Ovary (tissue), 9 donors: ENCODE data around the gene IL17RE. TPM values are rescaled to one million over a fixed set of nuclear protein-coding genes. Genes with fewer than 3 reads are reported as not detected.

Source experiments
- DNase-seq, 5 donors: peaks; one replicate each; pipeline ENCODE4 v3.0.0-alpha.2; 2019 to 2020
- H3K27ac ChIP-seq, 2 donors: fragments of 200-600 bp; one replicate each; pipeline versions ENCODE4 v1.5.1 to v1.8.0; 2019 to 2022
- H3K27me3 ChIP-seq: fragments of 200-600 bp; one replicate; pipeline ENCODE4 v1.8.0; 2022
- H3K36me3 ChIP-seq: fragments of 200-600 bp; sonication (generic); one replicate; pipeline ENCODE4 v1.5.1; 2019
- H3K4me1 ChIP-seq: one replicate; pipeline ENCODE4 v1.8.1; 2013; ENCODE audit warnings: mild to moderate bottlenecking, moderate library complexity; ENCODE audit not compliant: insufficient read depth
- H3K4me3 ChIP-seq: fragments of 200-600 bp; sonication (generic); one replicate; pipeline ENCODE4 v1.5.1; 2017
- H3K9me3 ChIP-seq, 2 donors: fragments of 200-600 bp in 1 of 2; sonication (generic) in 1 of 2; one replicate each; pipeline versions ENCODE4 v1.5.1 to v1.8.1; 2013 to 2019; ENCODE audit warnings: mild to moderate bottlenecking in 1 of 2, moderate library complexity in 1 of 2
- CTCF ChIP-seq, 3 donors: fragments of 450-650 bp in 2 of 3; fragments of 200-600 bp in 1 of 3; IDR thresholded peaks; one replicate each; pipeline versions ENCODE4 v1.5.1 to v1.8.0; 2016 to 2022; ENCODE audit warnings: antibody characterized with exemption in 3 of 3, mild to moderate bottlenecking in 1 of 3
- EP300 ChIP-seq: sonication (generic); formaldehyde crosslinking; IDR thresholded peaks from one replicate; pipeline ENCODE4 v1.6.1; 2017; ENCODE audit warnings: antibody characterized with exemption
- POLR2A ChIP-seq: fragments of 450-650 bp; IDR thresholded peaks from one replicate; pipeline ENCODE4 v1.6.1; 2017; ENCODE audit warnings: antibody characterized with exemption, mild to moderate bottlenecking, moderate library complexity
- WGBS, 3 donors: extraction: QIAGEN DNeasy Blood & Tissue Kit in 1 of 3; methylation state at CpG; one replicate each; pipeline versions ENCODE4 v1.1.5 to v1.1.7; 2013 to 2017; 5-methylcytosine and 5-hydroxymethylcytosine counted together
- intact Hi-C, 4 donors: fragments of 100-400 bp; cut with DNase I; formaldehyde crosslinking; loops; one replicate each; pipeline versions ENCODE4 v1.11.0 to v1.15.1; 2022 to 2023
- polyA plus RNA-seq, 2 donors: library from polyadenylated mRNA; stranded (reverse); fragments of 200-250 nt in 1 of 2; fragments of 350-450 nt in 1 of 2; fragmentation: Illumina TruSeq in 1 of 2; extraction: RNeasy Lipid Tissue Mini Kit (QIAGEN cat#74804) in 1 of 2; gene quantifications; one replicate each; pipeline ENCODE4 v1.2.3, GENCODE V29; 2013 to 2014
- total RNA-seq, 7 donors: library from RNA; depleted of rRNA in 2 of 7; stranded (reverse); fragments of >200 nt in 2 of 7; fragmentation: NEBNext Ultra II Directional in 3 of 7; extraction: Animal tissue kit (Norgen Biotek cat#: 25700) in 3 of 7; gene quantifications; one replicate each; pipeline versions ENCODE4 v1.1.0 to v1.2.4, GENCODE V29; 2016 to 2023
- donor health status: DM: no; HTN: no; CAD: no; lungs with moderate emphysema.
- donor health status: DM: no; HTN: no; CAD: no.
- donor health status: Bipolar disorder and iron deficiency.
- donor health status: DM: yes; HTN: yes; CAD: no.
- donor health status: DM: no; HTN: no; CAD: no.
- donor health status: DM: yes; HTN: yes; CAD: no.

The IL17RE gene
- total and polyA plus RNA-seq, 9 donors = 0.48 to 3.6 (median 1.3) TPM

GRCh38 chr3:9944271-9944670 lies 41.6 kb downstream of the IL17RE start:
- WGBS, 3 donors = 71 to 87% (median 81%) methylated on average over 11 of the region's 11 CpGs
- H3K27ac ChIP-seq = no peak overlapping the region
- no peaks in the 10 kb centered on the region for H3K9me3 ChIP-seq
- no peaks in the 10 kb centered on the region for H3K27me3 ChIP-seq
- no peak for DNase-seq
- peaks cover 5% of the 10 kb centered on the region for H3K4me1 ChIP-seq
- no peaks in the 10 kb centered on the region for H3K36me3 ChIP-seq
- intact Hi-C loops = loop anchor here in 2 of 4 donors (10.0 kb wide), 2 partner anchors 71 to 99 kb away; partner anchors contain the start of gene RPUSD3 (in 1 of the 2)
- TF ChIP-seq CTCF (IDR thresholded peaks at IDR 0.05) = no peak
- TF ChIP-seq POLR2A = no peak
- TF ChIP-seq EP300 = no peak
- no peak overlapping the region for H3K4me3 ChIP-seq

GRCh38 chr3:9945358-9945757 lies 42.7 kb downstream of the IL17RE start:
- Histone ChIP-seq H3K27me3 (no peaks in the 10 kb centered on the region), H3K9me3 (no peaks in the 10 kb centered on the region), H3K4me3 (no peak overlapping the region), H3K27ac (no peak overlapping the region), H3K4me1 (peaks cover 5% of the 10 kb centered on the region), H3K36me3 (no peaks in the 10 kb centered on the region)
- TF ChIP-seq POLR2A (no peak), CTCF (IDR thresholded peaks at IDR 0.05) (no peak), EP300 (no peak)
- intact Hi-C loops = loop anchor here in 2 of 4 donors (10.0 kb wide), 2 partner anchors 69 to 101 kb away; partner anchors contain the start of gene RPUSD3 (in 1 of the 2)
- DNase-seq = peak in 1 of 5 donors; percentile 33
- 62 to 69% (median 69%) methylated on average over 10 of the region's 10 CpGs for WGBS, 3 donors

- DNase-seq = peak; percentile 88 to 94 (median 89)
- Histone ChIP-seq H3K27ac (peak overlapping the region; percentile 11 to 57), H3K4me3 (peak overlapping the region; percentile 66), H3K36me3 (no peaks in the 10 kb centered on the region), H3K27me3 (no peaks in the 10 kb centered on the region), H3K9me3 (no peaks in the 10 kb centered on the region), H3K4me1 (peaks cover 5% of the 10 kb centered on the region)
- whole genome bisulfite sequencing, 3 donors = 2 to 8% (median 4%) methylated on average over 85 to 90 of the region's 90 CpGs
- intact Hi-C loops = loop anchor here in 2 of 4 donors (2.0 to 10.0 kb wide), 3 partner anchors 14 to 102 kb away; partner anchors contain the start of genes CRELD1 (in 1 of the 2) and RPUSD3 (in 1 of the 2)
- TF ChIP-seq EP300 (no peak), CTCF (IDR thresholded peaks at IDR 0.05) (peak; percentile 56 to 87 (median 82)), POLR2A (peak; percentile 38)
Measured at GRCh38 chr3:9946112-9947024, 43.7 kb downstream of the IL17RE start.

- Histone ChIP-seq H3K27me3 (no peaks in the 10 kb centered on the region), H3K4me1 (peaks cover 6% of the 10 kb centered on the region), H3K36me3 (no peaks in the 10 kb centered on the region), H3K27ac (peak overlapping the region; percentile 11 to 57), H3K4me3 (peak overlapping the region; percentile 66), H3K9me3 (no peaks in the 10 kb centered on the region)
- WGBS, 3 donors = 16 to 34% (median 17%) methylated on average over 36 to 86 of the region's 86 CpGs
- TF ChIP-seq EP300 (no peak), CTCF (IDR thresholded peaks at IDR 0.05) (peak in 2 of 3 donors; percentile 54 to 59)
- DNase-seq = peak; percentile 62 to 77 (median 67)
- intact Hi-C loops = loop anchor here in 2 of 4 donors (2.0 to 10.0 kb wide), 3 partner anchors 15 to 103 kb away; partner anchors contain the start of genes CRELD1 (in 1 of the 2) and RPUSD3 (in 1 of the 2)
Measured at GRCh38 chr3:9947025-9947995, 44.7 kb downstream of the IL17RE start.
